Loucy (cell line): ENCODE data around the gene HSD17B14.

Experiments
- CTCF ChIP-seq: fragments of 200-600 bp; sonication (generic); conservative IDR thresholded peaks from 2 replicates; pipeline ENCODE4 v1.5.1; 2014; ENCODE audit warnings: mild to moderate bottlenecking, antibody characterized with exemption, low read length
- EZH2phosphoT487 ChIP-seq: fragments of 200-600 bp; IDR thresholded peaks from 2 replicates; pipeline ENCODE4 v1.6.1; 2018; ENCODE audit warnings: antibody characterized with exemption, mild to moderate bottlenecking, moderate library complexity, borderline replicate concordance

GRCh38 chr19:48877855-48878195 is 41.5 kb upstream of the HSD17B14 start:
- TF ChIP-seq EZH2phosphoT487 = no peak
- TF ChIP-seq CTCF = no peak
